ENCODE data around the gene AFF3.

DNA sequence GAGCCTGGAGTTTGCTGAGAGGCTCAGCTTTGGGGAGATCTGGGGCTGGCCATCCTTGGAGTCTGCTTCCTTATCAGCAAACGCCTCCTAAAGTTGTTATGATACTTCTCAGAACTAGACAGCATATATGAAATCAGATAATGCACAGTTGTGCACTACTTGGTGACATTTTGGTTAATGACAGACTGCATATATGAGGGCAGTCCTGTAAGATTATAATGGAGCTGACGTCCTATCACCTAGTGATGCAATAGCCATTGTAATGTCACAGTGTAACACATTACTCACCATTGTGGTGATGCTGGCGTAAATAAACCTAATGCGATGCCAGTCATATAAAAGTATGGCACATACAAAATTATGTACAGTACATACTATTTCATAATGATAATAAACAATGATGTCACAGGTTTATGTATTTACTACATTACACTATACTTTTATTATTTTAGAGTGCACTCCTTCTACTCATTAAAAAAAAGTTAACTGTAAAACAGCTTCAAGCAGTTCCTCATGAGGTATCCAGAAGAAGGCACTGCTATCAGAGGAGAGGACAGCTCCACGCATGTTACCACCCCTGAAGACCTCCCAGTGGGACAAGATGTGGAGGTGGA is 354.5 kb downstream of the AFF3 start:
- TF ChIP-seq, protein P1, sequence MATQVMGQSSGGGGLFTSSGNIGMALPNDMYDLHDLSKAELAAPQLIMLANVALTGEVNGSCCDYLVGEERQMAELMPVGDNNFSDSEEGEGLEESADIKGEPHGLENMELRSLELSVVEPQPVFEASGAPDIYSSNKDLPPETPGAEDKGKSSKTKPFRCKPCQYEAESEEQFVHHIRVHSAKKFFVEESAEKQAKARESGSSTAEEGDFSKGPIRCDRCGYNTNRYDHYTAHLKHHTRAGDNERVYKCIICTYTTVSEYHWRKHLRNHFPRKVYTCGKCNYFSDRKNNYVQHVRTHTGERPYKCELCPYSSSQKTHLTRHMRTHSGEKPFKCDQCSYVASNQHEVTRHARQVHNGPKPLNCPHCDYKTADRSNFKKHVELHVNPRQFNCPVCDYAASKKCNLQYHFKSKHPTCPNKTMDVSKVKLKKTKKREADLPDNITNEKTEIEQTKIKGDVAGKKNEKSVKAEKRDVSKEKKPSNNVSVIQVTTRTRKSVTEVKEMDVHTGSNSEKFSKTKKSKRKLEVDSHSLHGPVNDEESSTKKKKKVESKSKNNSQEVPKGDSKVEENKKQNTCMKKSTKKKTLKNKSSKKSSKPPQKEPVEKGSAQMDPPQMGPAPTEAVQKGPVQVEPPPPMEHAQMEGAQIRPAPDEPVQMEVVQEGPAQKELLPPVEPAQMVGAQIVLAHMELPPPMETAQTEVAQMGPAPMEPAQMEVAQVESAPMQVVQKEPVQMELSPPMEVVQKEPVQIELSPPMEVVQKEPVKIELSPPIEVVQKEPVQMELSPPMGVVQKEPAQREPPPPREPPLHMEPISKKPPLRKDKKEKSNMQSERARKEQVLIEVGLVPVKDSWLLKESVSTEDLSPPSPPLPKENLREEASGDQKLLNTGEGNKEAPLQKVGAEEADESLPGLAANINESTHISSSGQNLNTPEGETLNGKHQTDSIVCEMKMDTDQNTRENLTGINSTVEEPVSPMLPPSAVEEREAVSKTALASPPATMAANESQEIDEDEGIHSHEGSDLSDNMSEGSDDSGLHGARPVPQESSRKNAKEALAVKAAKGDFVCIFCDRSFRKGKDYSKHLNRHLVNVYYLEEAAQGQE (IDR thresholded peaks at IDR 0.05; ENCODE audit: low read depth) = no peak
- TF ChIP-seq CEBPB (IDR thresholded peaks at IDR 0.05) = no peak
- TF ChIP-seq TEAD4 (IDR thresholded peaks at IDR 0.05) = no peak
- TF ChIP-seq FOXM1 (IDR thresholded peaks at IDR 0.05; ENCODE audit: borderline replicate concordance, low read depth) = no peak
- TF ChIP-seq RAD21 (IDR thresholded peaks at IDR 0.05; ENCODE audit: low read depth) = no peak
- TF ChIP-seq YY1 (IDR thresholded peaks at IDR 0.05; ENCODE audit: low read depth) = no peak
- TF ChIP-seq TAF1 (IDR thresholded peaks at IDR 0.05; ENCODE audit: low read depth) = no peak
- TF ChIP-seq ZBTB7A (IDR thresholded peaks at IDR 0.05; ENCODE audit: low read depth) = no peak

Measured in Ishikawa (cell line).